HEK293 (cell line): ENCODE measurements around the gene SLC23A3.

Source experiments
- ATF2 ChIP-seq: fragments of 450-650 bp; formaldehyde crosslinking; IDR thresholded peaks from 2 replicates; pipeline ENCODE4 v1.5.1; 2016; ENCODE audit warnings: missing biosample characterization, missing genetic modification characterization, low read depth
- CTCF ChIP-seq: fragments of 450-650 bp; formaldehyde crosslinking; IDR thresholded peaks from 2 replicates; pipeline ENCODE4 v1.5.1; 2016; ENCODE audit warnings: missing biosample characterization, missing genetic modification characterization
- SP2 ChIP-seq: fragments of 450-650 bp; formaldehyde crosslinking; IDR thresholded peaks from 2 replicates; pipeline ENCODE4 v1.5.1; 2016; ENCODE audit warnings: missing biosample characterization, missing genetic modification characterization
- ZBTB11 ChIP-seq: fragments of 450-650 bp; formaldehyde crosslinking; conservative IDR thresholded peaks from 2 replicates; pipeline ENCODE4 v1.5.1; 2016; ENCODE audit warnings: low read depth, missing biosample characterization, missing genetic modification characterization
- ZFP41 ChIP-seq: fragments of 450-650 bp; formaldehyde crosslinking; IDR thresholded peaks from 2 replicates; pipeline ENCODE4 v1.5.1; 2016; ENCODE audit warnings: missing biosample characterization, missing genetic modification characterization, borderline replicate concordance
- ZNF184 ChIP-seq: fragments of 450-650 bp; IDR thresholded peaks from 2 replicates; pipeline ENCODE4 v1.5.1; 2018; ENCODE audit warnings: missing biosample characterization, mild to moderate bottlenecking, missing genetic modification characterization
- ZNF280D ChIP-seq: fragments of 450-650 bp; formaldehyde crosslinking; IDR thresholded peaks from 2 replicates; pipeline ENCODE4 v1.5.1; 2016; ENCODE audit warnings: missing biosample characterization, missing genetic modification characterization
- ZNF549 ChIP-seq: fragments of 450-650 bp; IDR thresholded peaks from 2 replicates; pipeline ENCODE4 v1.5.1; 2018; ENCODE audit warnings: missing biosample characterization, missing genetic modification characterization, mild to moderate bottlenecking, inconsistent platforms, moderate library complexity
- ZNF560 ChIP-seq: fragments of 450-650 bp; formaldehyde crosslinking; IDR thresholded peaks from 2 replicates; pipeline ENCODE4 v1.5.1; 2017; ENCODE audit warnings: missing biosample characterization, missing genetic modification characterization, borderline replicate concordance
- ZNF639 ChIP-seq: fragments of 450-650 bp; formaldehyde crosslinking; IDR thresholded peaks from 2 replicates; pipeline ENCODE4 v1.5.1; 2016; ENCODE audit warnings: missing biosample characterization, missing genetic modification characterization
- ZNF791 ChIP-seq: fragments of 450-650 bp; formaldehyde crosslinking; IDR thresholded peaks from 2 replicates; pipeline ENCODE4 v1.5.1; 2016; ENCODE audit warnings: missing biosample characterization, missing genetic modification characterization

- no peak for TF ChIP-seq CTCF (tag by site-specific recombination)
- TF ChIP-seq ZNF639 (tag by site-specific recombination), result no peak
- no peak for TF ChIP-seq ZNF184 (tag by site-specific recombination)
- TF ChIP-seq ZBTB11 (tag by site-specific recombination), result no peak
- no peak for TF ChIP-seq SP2 (tag by site-specific recombination)
- no peak for TF ChIP-seq ZNF560
- TF ChIP-seq ZNF280D, result no peak
- no peak for TF ChIP-seq ATF2 (tag by site-specific recombination)
- no peak for TF ChIP-seq ZFP41
- no peak for TF ChIP-seq ZNF549 (tag by site-specific recombination)
- no peak for TF ChIP-seq ZNF791 (tag by site-specific recombination)
Measured at GRCh38 chr2:219210886-219211362, 41.1 kb upstream of the SLC23A3 start.
